Effector memory CD4-positive, alpha-beta T cell (primary cell): ENCODE measurements around the gene KDELR1.
A peak's percentile ranks its signal among the peaks of the same experiment; 100 is the strongest.

ENCODE experiments used
- DNase-seq, 3 donors: peaks; one replicate each; pipeline ENCODE4 v3.0.0-alpha.2; 2020
- H3K27ac ChIP-seq: 2 replicates; pipeline ENCODE4 v1.7.0; 2013; ENCODE audit warnings: mild to moderate bottlenecking, low read length, moderate library complexity; ENCODE audit not compliant: insufficient read depth, poor library complexity, severe bottlenecking
- H3K27me3 ChIP-seq: replicated peaks from 2 replicates; pipeline ENCODE4 v1.7.0; 2013; ENCODE audit warnings: mild to moderate bottlenecking, low read length; ENCODE audit not compliant: insufficient read depth, control insufficient read depth, poor library complexity, severe bottlenecking
- H3K36me3 ChIP-seq: 2 replicates; pipeline ENCODE4 v1.7.0; 2013; ENCODE audit warnings: mild to moderate bottlenecking, low read length, moderate library complexity; ENCODE audit not compliant: control insufficient read depth, insufficient read depth
- H3K4me1 ChIP-seq: 2 replicates; pipeline ENCODE4 v1.7.0; 2013; ENCODE audit warnings: low read length, mild to moderate bottlenecking; ENCODE audit not compliant: control insufficient read depth, insufficient read depth, poor library complexity, severe bottlenecking
- H3K4me3 ChIP-seq: 2 replicates; pipeline ENCODE4 v1.7.0; 2013; ENCODE audit warnings: low read length, low read depth, mild to moderate bottlenecking; ENCODE audit not compliant: insufficient read depth, poor library complexity, severe bottlenecking
- H3K9me3 ChIP-seq: 2 replicates; pipeline ENCODE4 v1.7.0; 2013; ENCODE audit warnings: mild to moderate bottlenecking, low read length, moderate library complexity; ENCODE audit not compliant: control insufficient read depth
- total RNA-seq, 3 donors: gene quantifications; one replicate each; lab custom pipeline; 2026; lab: John Stamatoyannopoulos, UW

The KDELR1 gene
- 20.8 to 32.3 (median 26.8) reads per million in 3 donors for total RNA-seq

- Histone ChIP-seq H3K9me3 (no peaks in the 10 kb centered on the region), H3K27ac (peak within 1 kb of the TSS; percentile 92), H3K27me3 (peaks cover 27% of the 10 kb centered on the region), H3K4me3 (peak within 1 kb of the TSS; percentile 81), H3K36me3 (peaks cover 13% of the 10 kb centered on the region), H3K4me1 (peaks cover 34% of the 10 kb centered on the region)
- DNase-seq, result peak; percentile 56 to 57 (median 57)
Observed at GRCh38 chr19:48391100-48392005, at the start of gene KDELR1. Gene KDELR1 (minus strand): TSS chr19:48391551. CDS start chr19:48391358, 193 bp downstream.

- Histone ChIP-seq H3K27me3 (no peaks in the 10 kb centered on the region), H3K4me1 (no peaks in the 10 kb centered on the region), H3K36me3 (no peaks in the 10 kb centered on the region), H3K4me3 (no peak overlapping the region), H3K27ac (no peak overlapping the region), H3K9me3 (no peaks in the 10 kb centered on the region)
- no peak for DNase-seq
Observed at GRCh38 chr19:48436586-48436985, 45.2 kb upstream of the KDELR1 start.

- Histone ChIP-seq H3K4me3 (no peak overlapping the region), H3K9me3 (no peaks in the 10 kb centered on the region), H3K36me3 (no peaks in the 10 kb centered on the region), H3K27ac (no peak overlapping the region), H3K4me1 (no peaks in the 10 kb centered on the region), H3K27me3 (no peaks in the 10 kb centered on the region)
- DNase-seq, result no peak
Observed at GRCh38 chr19:48433337-48433736, 42.0 kb upstream of the KDELR1 start.

- Histone ChIP-seq H3K27ac (no peak overlapping the region), H3K9me3 (no peaks in the 10 kb centered on the region), H3K27me3 (no peaks in the 10 kb centered on the region), H3K4me3 (no peak overlapping the region), H3K4me1 (no peaks in the 10 kb centered on the region), H3K36me3 (no peaks in the 10 kb centered on the region)
- DNase-seq, result no peak
Observed at GRCh38 chr19:48428670-48429069, 37.3 kb upstream of the KDELR1 start.

- Histone ChIP-seq H3K4me3 (no peak overlapping the region), H3K4me1 (no peaks in the 10 kb centered on the region), H3K27ac (no peak overlapping the region), H3K27me3 (no peaks in the 10 kb centered on the region), H3K36me3 (no peaks in the 10 kb centered on the region), H3K9me3 (no peaks in the 10 kb centered on the region)
- DNase-seq, result no peak
Observed at GRCh38 chr19:48424694-48425219, 33.4 kb upstream of the KDELR1 start.

GRCh38 chr19:48421548-48421947 lies 30.2 kb upstream of the KDELR1 start:
- no peak overlapping the region for H3K4me3 ChIP-seq
- DNase-seq, result no peak
- H3K9me3 ChIP-seq, result no peaks in the 10 kb centered on the region
- H3K27me3 ChIP-seq, result no peaks in the 10 kb centered on the region
- no peak overlapping the region for H3K27ac ChIP-seq
- no peaks in the 10 kb centered on the region for H3K4me1 ChIP-seq
- no peaks in the 10 kb centered on the region for H3K36me3 ChIP-seq

GRCh38 chr19:48419158-48419920 lies 28.0 kb upstream of the KDELR1 start:
- Histone ChIP-seq H3K4me1 (peaks cover 18% of the 10 kb centered on the region), H3K36me3 (no peaks in the 10 kb centered on the region), H3K27me3 (no peaks in the 10 kb centered on the region), H3K27ac (no peak overlapping the region), H3K4me3 (peak overlapping the region; percentile 16), H3K9me3 (no peaks in the 10 kb centered on the region)
- peak; percentile 60 to 65 (median 62) for DNase-seq

GRCh38 chr19:48418317-48419064 lies 27.1 kb upstream of the KDELR1 start:
- H3K27ac ChIP-seq, result no peak overlapping the region
- no peak overlapping the region for H3K4me3 ChIP-seq
- no peaks in the 10 kb centered on the region for H3K9me3 ChIP-seq
- H3K4me1 ChIP-seq, result peaks cover 20% of the 10 kb centered on the region
- H3K27me3 ChIP-seq, result no peaks in the 10 kb centered on the region
- H3K36me3 ChIP-seq, result no peaks in the 10 kb centered on the region
- no peak for DNase-seq

GRCh38 chr19:48417421-48417820 lies 26.1 kb upstream of the KDELR1 start:
- H3K27me3 ChIP-seq, result no peaks in the 10 kb centered on the region
- no peaks in the 10 kb centered on the region for H3K36me3 ChIP-seq
- H3K4me3 ChIP-seq, result no peak overlapping the region
- H3K9me3 ChIP-seq, result no peaks in the 10 kb centered on the region
- no peak for DNase-seq
- H3K4me1 ChIP-seq, result peaks cover 20% of the 10 kb centered on the region
- H3K27ac ChIP-seq, result no peak overlapping the region
